ENCODE measurements around the gene PARD3B. TPM values are rescaled to one million over a fixed set of nuclear protein-coding genes. Genes with fewer than 3 reads are reported as not detected.

Gene PARD3B
- total and polyA plus RNA-seq, 2 of the 4 experiments (the other 2 are of a cell fraction): 3.3 to 15.6 TPM

DNA sequence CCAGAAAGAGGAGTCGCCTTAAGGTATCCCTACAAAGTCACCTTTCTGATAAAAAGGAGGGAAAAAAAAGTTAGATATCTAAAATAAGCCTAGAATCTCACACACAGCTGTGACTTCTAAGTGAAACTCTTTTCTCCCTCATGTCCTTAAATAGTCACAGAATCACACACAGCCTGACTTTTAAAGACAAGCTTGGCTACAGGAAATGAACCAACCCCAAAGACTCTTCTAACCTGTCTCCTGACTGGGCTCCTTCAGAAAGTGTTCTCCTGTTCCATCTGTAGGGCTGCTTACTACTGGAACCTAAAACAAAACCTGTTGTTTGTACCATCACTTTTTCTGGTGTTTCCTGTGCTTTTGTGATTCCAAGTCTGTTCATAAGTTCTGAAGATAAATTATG, 1074.3 kb downstream of the PARD3B start:
- Histone ChIP-seq H3K4ac (ENCODE audit: low read depth, low read length) (no peak overlapping the region), H2BK5ac (ENCODE audit: low read depth, low read length, poor library complexity, severe bottlenecking) (no peak overlapping the region), H4K91ac (ENCODE audit: insufficient read depth, low read depth, low read length) (no peak overlapping the region), H4K8ac (ENCODE audit: low read depth in 2 of 2, low read length in 2 of 2) (no peak overlapping the region), H3K56ac (ENCODE audit: extremely low read depth, insufficient read depth, low read length) (no peak overlapping the region), H3K4me2 (ENCODE audit: low read depth, low read length) (no peak overlapping the region), H4K20me1 (ENCODE audit: insufficient read depth, low read length) (no peaks in the 10 kb centered on the region), H3K36me3 (ENCODE audit: control insufficient read depth, insufficient read depth, low read length) (no peaks in the 10 kb centered on the region), H2BK15ac (ENCODE audit: low read depth, low read length) (no peak overlapping the region), H3K79me1 (ENCODE audit: low read depth in 1 of 2, low read length in 2 of 2) (no peaks in the 10 kb centered on the region), H2BK20ac (ENCODE audit: low read depth, low read length) (no peak overlapping the region), H4K5ac (ENCODE audit: low read depth, low read length) (no peak overlapping the region), H3K14ac (replicated peaks; ENCODE audit: low read depth, low read length) (no peak overlapping the region), H3K23ac (ENCODE audit: low read depth, low read length) (no peak overlapping the region), H3K4me1 (ENCODE audit: control insufficient read depth, insufficient read depth, low read length) (no peaks in the 10 kb centered on the region), H3K4me3 (ENCODE audit: insufficient read depth, low read depth, low read length) (no peak overlapping the region), H2AK9ac (replicated peaks; ENCODE audit: low read depth, low read length, poor library complexity) (no peak overlapping the region), H3K9me1 (ENCODE audit: insufficient read depth, low read length) (no peaks in the 10 kb centered on the region; the same call in 1 of the 2 replicates), H3K27me3 (ENCODE audit: control insufficient read depth, insufficient read depth, low read length) (no peaks in the 10 kb centered on the region), H3K9ac (ENCODE audit: low read depth, low read length) (no peak overlapping the region), H3K27ac (ENCODE audit: insufficient read depth, low read length) (no peak overlapping the region), H2AK5ac (ENCODE audit: low read depth, low read length) (no peak overlapping the region), H2BK120ac (ENCODE audit: low read depth, low read length) (no peak overlapping the region), H3K9me3 (ENCODE audit: control insufficient read depth, insufficient read depth, low read length) (no peaks in the 10 kb centered on the region), H2AFZ (replicated peaks; ENCODE audit: low read length, poor library complexity) (no peak overlapping the region), H3K18ac (ENCODE audit: low read depth, low read length) (no peak overlapping the region)
- ChIA-PET CTCF (no interaction called here), POLR2A (ENCODE audit: unreplicated experiment) (no interaction called here)
- no CpG with 5 or more reads among the region's 1 CpG for whole genome bisulfite sequencing, 2 experiments (ENCODE audit: extremely low coverage in 2 of 2, insufficient read length in 1 of 2)
- DNase-seq (no peak), ATAC-seq (ENCODE audit: low read depth) (no peak)
- dilution Hi-C loops (cut with HindIII; ENCODE audit: low sequenced_read_pairs, unreplicated experiment): no loop called here
- intact Hi-C loops (cut with micrococcal nuclease): no loop called here
- in situ Hi-C loops (cut with MboI; ENCODE audit: low sequenced_read_pairs): no loop called here
- TF ChIP-seq MAFK (IDR thresholded peaks at IDR 0.05; ENCODE audit: low read depth, low read length) (no peak), CEBPB (IDR thresholded peaks at IDR 0.05; ENCODE audit: low read depth, low read length) (no peak), BHLHE40 (IDR thresholded peaks at IDR 0.05; ENCODE audit: low read depth, low read length) (no peak), POLR2A (IDR thresholded peaks at IDR 0.05; ENCODE audit: low read depth, low read length) (no peak), MXI1 (IDR thresholded peaks at IDR 0.05; ENCODE audit: borderline replicate concordance, low read depth, low read length) (no peak), NFE2L2 (IDR thresholded peaks at IDR 0.05; ENCODE audit: low read depth, low read length) (no peak), RAD21 (IDR thresholded peaks at IDR 0.05; ENCODE audit: low read length) (no peak), FOS (IDR thresholded peaks at IDR 0.05; ENCODE audit: low read depth, low read length) (no peak), SMC3 (IDR thresholded peaks at IDR 0.05; ENCODE audit: low read depth, low read length) (no peak), CHD1 (IDR thresholded peaks at IDR 0.05; ENCODE audit: low read depth, low read length) (no peak), RFX5 (IDR thresholded peaks at IDR 0.05; ENCODE audit: low read depth, low read length) (no peak), MAZ (IDR thresholded peaks at IDR 0.05; ENCODE audit: borderline replicate concordance, low read depth, low read length) (no peak), RCOR1 (IDR thresholded peaks at IDR 0.05; ENCODE audit: insufficient replicate concordance, low read length) (no peak)
- TF ChIP-seq, protein P1, sequence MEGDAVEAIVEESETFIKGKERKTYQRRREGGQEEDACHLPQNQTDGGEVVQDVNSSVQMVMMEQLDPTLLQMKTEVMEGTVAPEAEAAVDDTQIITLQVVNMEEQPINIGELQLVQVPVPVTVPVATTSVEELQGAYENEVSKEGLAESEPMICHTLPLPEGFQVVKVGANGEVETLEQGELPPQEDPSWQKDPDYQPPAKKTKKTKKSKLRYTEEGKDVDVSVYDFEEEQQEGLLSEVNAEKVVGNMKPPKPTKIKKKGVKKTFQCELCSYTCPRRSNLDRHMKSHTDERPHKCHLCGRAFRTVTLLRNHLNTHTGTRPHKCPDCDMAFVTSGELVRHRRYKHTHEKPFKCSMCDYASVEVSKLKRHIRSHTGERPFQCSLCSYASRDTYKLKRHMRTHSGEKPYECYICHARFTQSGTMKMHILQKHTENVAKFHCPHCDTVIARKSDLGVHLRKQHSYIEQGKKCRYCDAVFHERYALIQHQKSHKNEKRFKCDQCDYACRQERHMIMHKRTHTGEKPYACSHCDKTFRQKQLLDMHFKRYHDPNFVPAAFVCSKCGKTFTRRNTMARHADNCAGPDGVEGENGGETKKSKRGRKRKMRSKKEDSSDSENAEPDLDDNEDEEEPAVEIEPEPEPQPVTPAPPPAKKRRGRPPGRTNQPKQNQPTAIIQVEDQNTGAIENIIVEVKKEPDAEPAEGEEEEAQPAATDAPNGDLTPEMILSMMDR (conservative IDR thresholded peaks at IDR 0.05; ENCODE audit: low read depth, low read length): no peak
- TF ChIP-seq, protein P2, sequence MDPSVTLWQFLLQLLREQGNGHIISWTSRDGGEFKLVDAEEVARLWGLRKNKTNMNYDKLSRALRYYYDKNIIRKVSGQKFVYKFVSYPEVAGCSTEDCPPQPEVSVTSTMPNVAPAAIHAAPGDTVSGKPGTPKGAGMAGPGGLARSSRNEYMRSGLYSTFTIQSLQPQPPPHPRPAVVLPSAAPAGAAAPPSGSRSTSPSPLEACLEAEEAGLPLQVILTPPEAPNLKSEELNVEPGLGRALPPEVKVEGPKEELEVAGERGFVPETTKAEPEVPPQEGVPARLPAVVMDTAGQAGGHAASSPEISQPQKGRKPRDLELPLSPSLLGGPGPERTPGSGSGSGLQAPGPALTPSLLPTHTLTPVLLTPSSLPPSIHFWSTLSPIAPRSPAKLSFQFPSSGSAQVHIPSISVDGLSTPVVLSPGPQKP (IDR thresholded peaks at IDR 0.05; ENCODE audit: borderline replicate concordance, low read depth, low read length): no peak
- TF ChIP-seq, protein P3, sequence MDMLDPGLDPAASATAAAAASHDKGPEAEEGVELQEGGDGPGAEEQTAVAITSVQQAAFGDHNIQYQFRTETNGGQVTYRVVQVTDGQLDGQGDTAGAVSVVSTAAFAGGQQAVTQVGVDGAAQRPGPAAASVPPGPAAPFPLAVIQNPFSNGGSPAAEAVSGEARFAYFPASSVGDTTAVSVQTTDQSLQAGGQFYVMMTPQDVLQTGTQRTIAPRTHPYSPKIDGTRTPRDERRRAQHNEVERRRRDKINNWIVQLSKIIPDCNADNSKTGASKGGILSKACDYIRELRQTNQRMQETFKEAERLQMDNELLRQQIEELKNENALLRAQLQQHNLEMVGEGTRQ (IDR thresholded peaks at IDR 0.05; ENCODE audit: low read depth, low read length): no peak
- no TSS peak for BruUV-seq (replicated peaks)
